GM21423 (cell line): Measurements from ENCODE around the gene RGS3.

Experiments
- ATAC-seq: cut with Tn5 transposase; IDR thresholded peaks from one replicate; pipeline ENCODE4 v1.9.1; 2021; ENCODE audit warnings: mild to moderate bottlenecking, moderate library complexity; ENCODE audit not compliant: unreplicated experiment

RGS3 gene

GRCh38 chr9:113614843-113615648 lies 151.5 kb downstream of the RGS3 start:
- no peak for ATAC-seq

GRCh38 chr9:113616116-113616515 lies 152.6 kb downstream of the RGS3 start:
- no peak for ATAC-seq

GRCh38 chr9:113616621-113617496 lies 153.3 kb downstream of the RGS3 start:
- no peak for ATAC-seq

GRCh38 chr9:113617550-113617949 lies 154.0 kb downstream of the RGS3 start:
- ATAC-seq: no peak

GRCh38 chr9:113618836-113619490 lies 155.4 kb downstream of the RGS3 start:
- no peak for ATAC-seq

GRCh38 chr9:113619491-113620376 lies 156.2 kb downstream of the RGS3 start:
- ATAC-seq: no peak

GRCh38 chr9:113620377-113621161 lies 157.0 kb downstream of the RGS3 start:
- ATAC-seq: no peak

- ATAC-seq: no peak
Observed at GRCh38 chr9:113621309-113621791, 157.8 kb downstream of the RGS3 start.

GRCh38 chr9:113621980-113622379 lies 158.5 kb downstream of the RGS3 start:
- no peak for ATAC-seq

GRCh38 chr9:113622600-113623400 lies 159.3 kb downstream of the RGS3 start:
- ATAC-seq: peak; percentile 78

- no peak for ATAC-seq
Observed at GRCh38 chr9:113623851-113624485, 160.4 kb downstream of the RGS3 start.

GRCh38 chr9:113624721-113625120 lies 161.2 kb downstream of the RGS3 start:
- no peak for ATAC-seq

GRCh38 chr9:113625486-113625885 lies 162.0 kb downstream of the RGS3 start:
- no peak for ATAC-seq

- ATAC-seq: no peak
Observed at GRCh38 chr9:113626735-113627495, 163.4 kb downstream of the RGS3 start.

GRCh38 chr9:113628621-113629020 lies 165.1 kb downstream of the RGS3 start:
- no peak for ATAC-seq

- no peak for ATAC-seq
Observed at GRCh38 chr9:113630386-113631136, 167.0 kb downstream of the RGS3 start.
